A673 (cell line): ENCODE results near the gene KYAT1. TPM values are rescaled to one million over a fixed set of nuclear protein-coding genes. Genes with fewer than 3 reads are reported as not detected.

Source experiments
- BruUV-seq: library from RNA; stranded (reverse); fragments of 400-500 nt; replicated peaks from 2 replicates; lab custom pipeline; 2021; lab: Mats Ljungman, UMichigan
- CTCF ChIA-PET: fragments of 300-600 bp; sonication (Branson Sonifier 250); formaldehyde crosslinking; loops from one replicate; lab custom pipeline; 2022; ENCODE audit warnings: antibody characterized with exemption; lab: Charles Lee
- POLR2A ChIA-PET: fragments of 300-600 bp; sonication (Branson Sonifier 250); formaldehyde crosslinking; loops from one replicate; lab custom pipeline; 2022; ENCODE audit warnings: antibody characterized with exemption; ENCODE audit not compliant: low non-redundant PET; lab: Charles Lee
- DNase-seq: peaks from one replicate; pipeline ENCODE4 v3.0.0-alpha.2; 2015; ENCODE audit warnings: low spot score
- H3K27ac ChIP-seq: fragments of 200-600 bp; sonication (generic); 2 replicates; pipeline ENCODE4 v1.5.1; 2016; ENCODE audit warnings: mixed run types, low read depth, mild to moderate bottlenecking, mixed read lengths, antibody characterized with exemption, low read length; ENCODE audit not compliant: poor library complexity, severe bottlenecking
- H3K27me3 ChIP-seq: fragments of 200-600 bp; sonication (generic); replicated peaks from 2 replicates; pipeline ENCODE4 v1.6.1; 2017; ENCODE audit warnings: mixed run types, low read depth, mild to moderate bottlenecking, mixed read lengths, antibody characterized with exemption, low read length; ENCODE audit not compliant: insufficient read depth, poor library complexity
- H3K36me3 ChIP-seq: fragments of 200-600 bp; sonication (generic); 2 replicates; pipeline ENCODE4 v1.6.1; 2016; ENCODE audit warnings: mixed run types, mild to moderate bottlenecking, mixed read lengths, antibody characterized with exemption, low read length; ENCODE audit not compliant: insufficient read depth, poor library complexity, severe bottlenecking
- H3K4me1 ChIP-seq: fragments of 200-600 bp; sonication (generic); 2 replicates; pipeline ENCODE4 v1.6.1; 2017; ENCODE audit warnings: mixed run types, mild to moderate bottlenecking, mixed read lengths, antibody characterized with exemption, low read length; ENCODE audit not compliant: insufficient read depth, poor library complexity, severe bottlenecking
- H3K4me3 ChIP-seq: fragments of 200-600 bp; sonication (generic); 2 replicates; pipeline ENCODE4 v1.5.1; 2016; ENCODE audit warnings: low read depth, mixed run types, mild to moderate bottlenecking, mixed read lengths, low read length; ENCODE audit not compliant: poor library complexity, severe bottlenecking
- H3K9me3 ChIP-seq: fragments of 200-600 bp; sonication (generic); 2 replicates; pipeline ENCODE4 v1.6.1; 2016; ENCODE audit warnings: mixed run types, low read depth, mild to moderate bottlenecking, mixed read lengths, antibody characterized with exemption, low read length; ENCODE audit not compliant: poor library complexity, severe bottlenecking
- CTCF ChIP-seq: fragments of 300-800, 200-600 bp; sonication (generic); conservative IDR thresholded peaks from 2 replicates; pipeline ENCODE4 v1.5.1; 2017; ENCODE audit warnings: low read depth, mild to moderate bottlenecking, antibody characterized with exemption, low read length, moderate library complexity, mixed read lengths
- EZH2 ChIP-seq: fragments of 200-600 bp; sonication (generic); IDR thresholded peaks from 2 replicates; pipeline ENCODE4 v1.6.1; 2017; ENCODE audit warnings: borderline replicate concordance, low read depth, mild to moderate bottlenecking, mixed read lengths, antibody characterized with exemption, low read length; ENCODE audit not compliant: poor library complexity, severe bottlenecking
- intact Hi-C: fragments of 100-400 bp; cut with micrococcal nuclease; formaldehyde crosslinking; loops from one replicate; pipeline ENCODE4 v1.10.0; 2022; ENCODE audit not compliant: unreplicated experiment
- total RNA-seq: library from RNA; stranded (reverse); gene quantifications from 2 replicates; pipeline ENCODE4 v1.2.3, GENCODE V29; 2021

Gene KYAT1
- total RNA-seq, 1 experiment from 2014 or later: 17.9 TPM

GRCh38 chr9:128828719-128829452, 52.9 kb downstream of the KYAT1 start:
- BruUV-seq: TSS peak; percentile 39
- DNase-seq: no peak
- peak overlapping the region; percentile 82 for H3K27ac ChIP-seq
- no peak for TF ChIP-seq CTCF
- H3K9me3 ChIP-seq: no peaks in the 10 kb centered on the region
- intact Hi-C loops: no loop called here
- H3K4me3 ChIP-seq: peak overlapping the region; percentile 63
- no peaks in the 10 kb centered on the region for H3K27me3 ChIP-seq
- ChIA-PET POLR2A (no interaction called here), CTCF (interaction anchor here (1.7 kb wide), 1 partner anchor 11 kb away, joined by 10 read pairs; the partner anchor contains the start of gene ENDOG)
- H3K4me1 ChIP-seq: peaks cover 7% of the 10 kb centered on the region
- H3K36me3 ChIP-seq: peaks cover 41% of the 10 kb centered on the region

GRCh38 chr9:128828267-128828666, 53.5 kb downstream of the KYAT1 start:
- DNase-seq: no peak
- ChIA-PET POLR2A (no interaction called here), CTCF (no interaction called here)
- H3K27me3 ChIP-seq: no peaks in the 10 kb centered on the region
- H3K27ac ChIP-seq: no peak overlapping the region
- H3K4me3 ChIP-seq: peak overlapping the region; percentile 63
- BruUV-seq: no TSS peak
- intact Hi-C loops: no loop called here
- peaks cover 47% of the 10 kb centered on the region for H3K36me3 ChIP-seq
- H3K4me1 ChIP-seq: peaks cover 7% of the 10 kb centered on the region
- TF ChIP-seq EZH2 (no peak), CTCF (no peak)
- no peaks in the 10 kb centered on the region for H3K9me3 ChIP-seq

GRCh38 chr9:128825923-128826700, 55.6 kb downstream of the KYAT1 start:
- no peaks in the 10 kb centered on the region for H3K9me3 ChIP-seq
- H3K4me3 ChIP-seq: no peak overlapping the region
- POLR2A ChIA-PET: interaction anchor here (0.6 kb wide), 1 partner anchor 156 kb away, joined by 3 read pairs; no protein-coding TSS in a partner anchor
- no peaks in the 10 kb centered on the region for H3K27me3 ChIP-seq
- no peak for DNase-seq
- peaks cover 68% of the 10 kb centered on the region for H3K36me3 ChIP-seq
- TF ChIP-seq EZH2: no peak
- TF ChIP-seq CTCF: no peak
- H3K4me1 ChIP-seq: peaks cover 7% of the 10 kb centered on the region
- CTCF ChIA-PET: no interaction called here
- no TSS peak for BruUV-seq
- no peak overlapping the region for H3K27ac ChIP-seq
- intact Hi-C loops: no loop called here
